Liver (tissue), 3 donors: Measurements from ENCODE around the gene PDE4D.
"Not testable (repeated sequence)": the region's sequence is repeated elsewhere in the genome, so short reads cannot be mapped to it uniquely, and the experiment has no call there.

Experiments
- FOXA2 ChIP-seq: IDR thresholded peaks from 2 replicates; pipeline ENCODE4 v1.6.1; 2016; ENCODE audit warnings: antibody characterized with exemption
- JUND ChIP-seq, 2 donors: IDR thresholded peaks; 2 replicates each; pipeline ENCODE4 v1.6.1; 2016; ENCODE audit warnings: antibody characterized with exemption in 2 of 2
- NR2F2 ChIP-seq: IDR thresholded peaks from 2 replicates; pipeline ENCODE4 v1.6.1; 2016; ENCODE audit warnings: antibody characterized with exemption
- RAD21 ChIP-seq, 2 donors: IDR thresholded peaks; 2 replicates each; pipeline ENCODE4 v1.6.1; 2016; ENCODE audit warnings: antibody characterized with exemption in 2 of 2, mild to moderate bottlenecking in 2 of 2
- TAF1 ChIP-seq: conservative IDR thresholded peaks from 2 replicates; pipeline ENCODE4 v1.6.1; 2016; ENCODE audit warnings: antibody characterized with exemption, mild to moderate bottlenecking
- YY1 ChIP-seq: IDR thresholded peaks from 2 replicates; pipeline ENCODE4 v1.6.1; 2016; ENCODE audit warnings: antibody characterized with exemption, mild to moderate bottlenecking
- TF ChIP-seq, protein P1 (sequence below): fragments of 150-350 bp; IDR thresholded peaks from 2 replicates; pipeline ENCODE4 v1.5.1; 2017; ENCODE audit warnings: improper control_type of control experiment, low read depth, low read length; ENCODE audit not compliant: missing input control
- TF ChIP-seq, protein P2 (sequence below): IDR thresholded peaks from 2 replicates; pipeline ENCODE4 v1.6.1; 2016; ENCODE audit warnings: antibody characterized with exemption
- donor health status: healthy.
- donor health status: healthy.

DNA sequence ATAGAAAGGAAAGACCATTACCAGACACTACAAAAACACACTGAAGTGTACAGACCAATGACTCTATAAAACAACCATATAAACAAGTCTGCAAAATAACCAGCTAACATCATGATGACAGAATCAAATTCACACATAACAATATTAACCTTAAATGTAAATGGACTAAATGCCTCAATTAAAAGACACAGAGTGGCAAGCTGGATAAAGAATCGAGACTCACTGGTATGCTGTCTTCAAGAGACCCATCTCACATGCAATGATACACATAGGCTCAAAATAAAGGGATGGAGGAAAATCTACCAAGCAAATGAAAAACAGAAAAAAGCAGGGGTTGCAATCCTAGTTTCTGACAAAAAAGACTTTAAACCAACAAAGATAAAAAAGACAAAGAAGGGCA, 519.5 kb downstream of the PDE4D start:
- TF ChIP-seq, protein P1, sequence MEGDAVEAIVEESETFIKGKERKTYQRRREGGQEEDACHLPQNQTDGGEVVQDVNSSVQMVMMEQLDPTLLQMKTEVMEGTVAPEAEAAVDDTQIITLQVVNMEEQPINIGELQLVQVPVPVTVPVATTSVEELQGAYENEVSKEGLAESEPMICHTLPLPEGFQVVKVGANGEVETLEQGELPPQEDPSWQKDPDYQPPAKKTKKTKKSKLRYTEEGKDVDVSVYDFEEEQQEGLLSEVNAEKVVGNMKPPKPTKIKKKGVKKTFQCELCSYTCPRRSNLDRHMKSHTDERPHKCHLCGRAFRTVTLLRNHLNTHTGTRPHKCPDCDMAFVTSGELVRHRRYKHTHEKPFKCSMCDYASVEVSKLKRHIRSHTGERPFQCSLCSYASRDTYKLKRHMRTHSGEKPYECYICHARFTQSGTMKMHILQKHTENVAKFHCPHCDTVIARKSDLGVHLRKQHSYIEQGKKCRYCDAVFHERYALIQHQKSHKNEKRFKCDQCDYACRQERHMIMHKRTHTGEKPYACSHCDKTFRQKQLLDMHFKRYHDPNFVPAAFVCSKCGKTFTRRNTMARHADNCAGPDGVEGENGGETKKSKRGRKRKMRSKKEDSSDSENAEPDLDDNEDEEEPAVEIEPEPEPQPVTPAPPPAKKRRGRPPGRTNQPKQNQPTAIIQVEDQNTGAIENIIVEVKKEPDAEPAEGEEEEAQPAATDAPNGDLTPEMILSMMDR, result not testable (repeated sequence)
- not testable (repeated sequence) for TF ChIP-seq FOXA2; NR2F2; TAF1; YY1; RAD21 (IDR thresholded peaks at IDR 0.05); JUND (IDR thresholded peaks at IDR 0.05)
- TF ChIP-seq, protein P2, sequence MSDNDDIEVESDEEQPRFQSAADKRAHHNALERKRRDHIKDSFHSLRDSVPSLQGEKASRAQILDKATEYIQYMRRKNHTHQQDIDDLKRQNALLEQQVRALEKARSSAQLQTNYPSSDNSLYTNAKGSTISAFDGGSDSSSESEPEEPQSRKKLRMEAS, result not testable (repeated sequence)
